K562 (cell line): ENCODE results near the gene THSD8. TPM values are rescaled to one million over a fixed set of nuclear protein-coding genes. Genes with fewer than 3 reads are reported as not detected.
A peak's percentile ranks its signal among the peaks of the same experiment; 100 is the strongest.

ENCODE experiments used
- ATF1 ChIP-seq, 2 experiments: fragments of 450-650 bp in 1 of 2; IDR thresholded peaks; 2 replicates each; pipeline ENCODE4 v1.6.1; 2016; ENCODE audit warnings: missing compliant biosample characterization in 1 of 2, missing genetic modification characterization in 1 of 2
- BACH1 ChIP-seq: fragments of 200-800 bp; sonication (Bioruptor generic); IDR thresholded peaks from 2 replicates; pipeline ENCODE4 v1.6.1; 2016; ENCODE audit warnings: missing genetic modification characterization, missing compliant biosample characterization
- ESRRB ChIP-seq: fragments of 250-450 bp; sonication (Bioruptor Pico); IDR thresholded peaks from 2 replicates; pipeline ENCODE4 v1.5.0; 2020; ENCODE audit warnings: mild to moderate bottlenecking, moderate library complexity, borderline replicate concordance
- HIVEP1 ChIP-seq: fragments of 250-450 bp; sonication (Bioruptor Pico); IDR thresholded peaks from 2 replicates; pipeline ENCODE4 v1.4.0; 2020; ENCODE audit warnings: mild to moderate bottlenecking
- HNRNPLL ChIP-seq: fragments of 200-400 bp; formaldehyde crosslinking; IDR thresholded peaks from 2 replicates; pipeline ENCODE4 v1.6.1; 2017; ENCODE audit warnings: low read length, low read depth, mild to moderate bottlenecking; ENCODE audit not compliant: poor library complexity, severe bottlenecking
- ILF3 ChIP-seq: fragments of 450-650 bp; IDR thresholded peaks from 2 replicates; pipeline ENCODE4 v1.6.1; 2018; ENCODE audit warnings: antibody characterized with exemption, mild to moderate bottlenecking, moderate library complexity, borderline replicate concordance
- KDM5B ChIP-seq: fragments of 200-600 bp; sonication (generic); IDR thresholded peaks from 2 replicates; pipeline ENCODE4 v1.6.1; 2012; ENCODE audit warnings: low read depth, mild to moderate bottlenecking, moderate library complexity, low read length, control low read depth, inconsistent platforms; ENCODE audit not compliant: insufficient replicate concordance
- KLF10 ChIP-seq: fragments of 250-450 bp; sonication (Bioruptor Pico); IDR thresholded peaks from 2 replicates; pipeline ENCODE4 v1.6.1; 2021; ENCODE audit warnings: matching md5 sums
- PHF21A ChIP-seq: fragments of 450-650 bp; IDR thresholded peaks from 2 replicates; pipeline ENCODE4 v1.6.1; 2017; ENCODE audit warnings: low read depth, borderline replicate concordance
- PML ChIP-seq: IDR thresholded peaks from 2 replicates; pipeline ENCODE4 v1.6.1; 2012; ENCODE audit warnings: low read length, inconsistent platforms
- SMAD3 ChIP-seq: fragments of 450-650 bp; formaldehyde crosslinking; conservative IDR thresholded peaks from 2 replicates; pipeline ENCODE4 v1.4.0; 2020; ENCODE audit warnings: mild to moderate bottlenecking
- SNRNP70 ChIP-seq: fragments of 200-400 bp; formaldehyde crosslinking; optimal IDR thresholded peaks from 2 replicates; pipeline ENCODE3; 2017; ENCODE audit warnings: low read depth, low read length
- SRSF3 ChIP-seq: fragments of 200-400 bp; formaldehyde crosslinking; IDR thresholded peaks from 2 replicates; pipeline ENCODE4 v1.6.1; 2016; ENCODE audit warnings: mild to moderate bottlenecking, low read length, moderate library complexity; ENCODE audit not compliant: insufficient read depth
- TCF7 ChIP-seq: sonication (generic); IDR thresholded peaks from 2 replicates; pipeline ENCODE4 v1.6.1; 2016; ENCODE audit warnings: antibody characterized with exemption, borderline replicate concordance
- ZNF507 ChIP-seq: conservative IDR thresholded peaks from 2 replicates; pipeline ENCODE4 v1.6.1; 2017; ENCODE audit warnings: missing genetic modification characterization, missing compliant biosample characterization
- polyA plus RNA-seq, 8 experiments: library from polyadenylated mRNA; depleted of rRNA in 4 of 8; stranded (reverse) in 5 of 8; unstranded in 3 of 8; fragments of >200 nt; fragmentation: Nextera tagmentation in 2 of 8; fragmentation: Illumina TruSeq in 1 of 8; extraction: Ambion mirVana in 2 of 8; extraction: Trizol in 1 of 8; gene quantifications; 2 replicates each; pipeline versions ENCODE4 v1.2.1 to v1.2.3, GENCODE V29; 2011 to 2014; ENCODE audit warnings: inconsistent platforms in 1 of 8, missing spikeins in 1 of 8
- total RNA-seq, 7 experiments: library from RNA; depleted of rRNA in 6 of 7; stranded (reverse); fragments of >200 nt in 6 of 7; fragmentation: Illumina TruSeq in 2 of 7; extraction: Trizol in 2 of 7; gene quantifications; 2 replicates each; pipeline versions ENCODE4 v1.2.1 to v1.2.3, GENCODE V29; 2011 to 2021; ENCODE audit warnings: low replicate concordance in 1 of 7
- TF ChIP-seq, protein P1 (sequence below): fragments of 250-450 bp; sonication (Bioruptor Pico); IDR thresholded peaks from 2 replicates; pipeline ENCODE4 v1.5.0; 2021
- TF ChIP-seq, protein P2 (sequence below): fragments of 250-450 bp; sonication (Bioruptor Pico); IDR thresholded peaks from 2 replicates; pipeline ENCODE4 v1.4.0; 2020
- TF ChIP-seq, protein P3 (sequence below): sonication (generic); formaldehyde crosslinking; IDR thresholded peaks from 2 replicates; pipeline ENCODE4 v1.8.1; 2023; ENCODE audit warnings: mild to moderate bottlenecking, missing genetic modification reagents
- TF ChIP-seq, protein P4 (sequence below), 2 experiments: fragments of 450-650 bp; conservative IDR thresholded peaks; 2 replicates each; pipeline ENCODE4 v1.6.1; 2017; ENCODE audit warnings: mild to moderate bottlenecking in 2 of 2, moderate library complexity in 2 of 2
- TF ChIP-seq, protein P5 (sequence below): sonication (generic); formaldehyde crosslinking; IDR thresholded peaks from 2 replicates; pipeline ENCODE4 v1.8.0; 2023; ENCODE audit warnings: mild to moderate bottlenecking, missing genetic modification reagents

THSD8 gene
- total and polyA plus RNA-seq, 9 of the 15 experiments (the other 6 are each of a cell fraction or from before 2014, with no cell fraction given): 8.4 to 42.4 (median 19.9) TPM; not detected in 2

DNA sequence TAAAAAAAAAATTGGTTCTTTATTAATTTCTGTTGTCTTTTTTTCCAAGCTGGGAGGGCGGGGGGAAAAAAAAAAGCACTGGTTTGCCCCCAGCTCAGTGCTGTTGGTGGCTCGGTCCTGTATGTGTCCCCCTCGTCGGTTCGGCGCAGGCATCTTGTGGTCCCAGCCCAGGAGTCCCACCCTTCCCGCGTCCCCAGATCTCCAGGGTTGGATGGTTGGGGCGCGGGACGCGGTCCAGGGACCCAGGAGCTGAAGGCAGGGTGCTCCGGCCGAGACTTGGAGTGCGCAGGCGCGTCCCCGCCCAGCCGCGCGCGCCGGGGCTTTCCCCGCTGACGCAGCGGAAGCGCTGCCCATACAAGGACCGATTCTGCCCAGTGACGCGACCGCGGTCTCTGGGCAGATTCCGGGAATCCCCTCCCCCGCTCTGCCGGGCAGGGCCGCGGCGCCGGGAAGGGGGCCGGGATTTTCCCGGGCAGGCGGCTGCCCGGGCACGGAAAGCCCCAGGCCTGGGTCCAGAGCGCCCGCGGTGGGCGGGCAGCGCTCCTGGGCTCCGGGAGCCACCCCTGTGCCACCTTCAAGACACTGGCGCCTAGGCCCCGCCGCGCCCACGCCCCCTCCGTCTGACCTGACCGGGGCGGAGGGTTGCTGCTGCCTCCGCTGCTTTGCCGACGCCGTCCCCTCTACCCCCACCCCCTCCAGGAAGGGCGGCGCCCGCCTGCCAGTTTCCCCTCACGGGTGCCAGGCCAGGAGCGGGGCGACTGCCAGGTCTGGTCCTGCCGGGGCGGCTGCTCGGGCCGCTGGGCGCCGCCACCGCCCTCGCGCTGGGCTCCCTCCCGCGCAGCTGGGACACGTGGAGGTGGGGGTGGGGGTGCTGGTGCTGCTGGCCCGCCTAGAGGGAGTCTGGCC lies 8.3 kb upstream of the THSD8 start (continued):
- TF ChIP-seq BACH1 (tag) (no peak), ESRRB (CRISPR knock-in tag) (no peak), PML (no peak; the same call in 1 of the 2 replicates), ATF1 (CRISPR knock-in tag; IDR thresholded peaks at IDR 0.05) (no peak; the same call in 1 of the 2 replicates), ATF1 (tag; IDR thresholded peaks at IDR 0.05) (peak; percentile 94), ZNF507 (tag) (no peak), SRSF3 (no peak), SMAD3 (0 out of 2 replicates have a peak, but pooled peaks have one; percentile 32), PHF21A (no peak), HIVEP1 (CRISPR knock-in tag) (peak; percentile 99), SNRNP70 (no peak), HNRNPLL (no peak), KLF10 (no peak), ILF3 (peak; percentile 83; the same call in 1 of the 2 replicates), TCF7 (no peak), KDM5B (peak; percentile 78)
- TF ChIP-seq, protein P1, sequence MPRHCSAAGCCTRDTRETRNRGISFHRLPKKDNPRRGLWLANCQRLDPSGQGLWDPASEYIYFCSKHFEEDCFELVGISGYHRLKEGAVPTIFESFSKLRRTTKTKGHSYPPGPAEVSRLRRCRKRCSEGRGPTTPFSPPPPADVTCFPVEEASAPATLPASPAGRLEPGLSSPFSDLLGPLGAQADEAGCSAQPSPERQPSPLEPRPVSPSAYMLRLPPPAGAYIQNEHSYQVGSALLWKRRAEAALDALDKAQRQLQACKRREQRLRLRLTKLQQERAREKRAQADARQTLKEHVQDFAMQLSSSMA (CRISPR knock-in tag): no peak
- TF ChIP-seq, protein P2, sequence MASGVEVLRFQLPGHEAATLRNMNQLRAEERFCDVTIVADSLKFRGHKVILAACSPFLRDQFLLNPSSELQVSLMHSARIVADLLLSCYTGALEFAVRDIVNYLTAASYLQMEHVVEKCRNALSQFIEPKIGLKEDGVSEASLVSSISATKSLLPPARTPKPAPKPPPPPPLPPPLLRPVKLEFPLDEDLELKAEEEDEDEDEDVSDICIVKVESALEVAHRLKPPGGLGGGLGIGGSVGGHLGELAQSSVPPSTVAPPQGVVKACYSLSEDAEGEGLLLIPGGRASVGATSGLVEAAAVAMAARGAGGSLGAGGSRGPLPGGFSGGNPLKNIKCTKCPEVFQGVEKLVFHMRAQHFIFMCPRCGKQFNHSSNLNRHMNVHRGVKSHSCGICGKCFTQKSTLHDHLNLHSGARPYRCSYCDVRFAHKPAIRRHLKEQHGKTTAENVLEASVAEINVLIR (CRISPR knock-in tag): peak; percentile 80
- TF ChIP-seq, protein P3, sequence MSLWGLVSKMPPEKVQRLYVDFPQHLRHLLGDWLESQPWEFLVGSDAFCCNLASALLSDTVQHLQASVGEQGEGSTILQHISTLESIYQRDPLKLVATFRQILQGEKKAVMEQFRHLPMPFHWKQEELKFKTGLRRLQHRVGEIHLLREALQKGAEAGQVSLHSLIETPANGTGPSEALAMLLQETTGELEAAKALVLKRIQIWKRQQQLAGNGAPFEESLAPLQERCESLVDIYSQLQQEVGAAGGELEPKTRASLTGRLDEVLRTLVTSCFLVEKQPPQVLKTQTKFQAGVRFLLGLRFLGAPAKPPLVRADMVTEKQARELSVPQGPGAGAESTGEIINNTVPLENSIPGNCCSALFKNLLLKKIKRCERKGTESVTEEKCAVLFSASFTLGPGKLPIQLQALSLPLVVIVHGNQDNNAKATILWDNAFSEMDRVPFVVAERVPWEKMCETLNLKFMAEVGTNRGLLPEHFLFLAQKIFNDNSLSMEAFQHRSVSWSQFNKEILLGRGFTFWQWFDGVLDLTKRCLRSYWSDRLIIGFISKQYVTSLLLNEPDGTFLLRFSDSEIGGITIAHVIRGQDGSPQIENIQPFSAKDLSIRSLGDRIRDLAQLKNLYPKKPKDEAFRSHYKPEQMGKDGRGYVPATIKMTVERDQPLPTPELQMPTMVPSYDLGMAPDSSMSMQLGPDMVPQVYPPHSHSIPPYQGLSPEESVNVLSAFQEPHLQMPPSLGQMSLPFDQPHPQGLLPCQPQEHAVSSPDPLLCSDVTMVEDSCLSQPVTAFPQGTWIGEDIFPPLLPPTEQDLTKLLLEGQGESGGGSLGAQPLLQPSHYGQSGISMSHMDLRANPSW (CRISPR knock-in tag): no peak
- TF ChIP-seq, protein P4, sequence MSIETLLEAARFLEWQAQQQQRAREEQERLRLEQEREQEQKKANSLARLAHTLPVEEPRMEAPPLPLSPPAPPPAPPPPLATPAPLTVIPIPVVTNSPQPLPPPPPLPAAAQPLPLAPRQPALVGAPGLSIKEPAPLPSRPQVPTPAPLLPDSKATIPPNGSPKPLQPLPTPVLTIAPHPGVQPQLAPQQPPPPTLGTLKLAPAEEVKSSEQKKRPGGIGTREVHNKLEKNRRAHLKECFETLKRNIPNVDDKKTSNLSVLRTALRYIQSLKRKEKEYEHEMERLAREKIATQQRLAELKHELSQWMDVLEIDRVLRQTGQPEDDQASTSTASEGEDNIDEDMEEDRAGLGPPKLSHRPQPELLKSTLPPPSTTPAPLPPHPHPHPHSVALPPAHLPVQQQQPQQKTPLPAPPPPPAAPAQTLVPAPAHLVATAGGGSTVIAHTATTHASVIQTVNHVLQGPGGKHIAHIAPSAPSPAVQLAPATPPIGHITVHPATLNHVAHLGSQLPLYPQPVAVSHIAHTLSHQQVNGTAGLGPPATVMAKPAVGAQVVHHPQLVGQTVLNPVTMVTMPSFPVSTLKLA (conservative IDR thresholded peaks at IDR 0.05): peak; percentile 82 to 92
- TF ChIP-seq, protein P5, sequence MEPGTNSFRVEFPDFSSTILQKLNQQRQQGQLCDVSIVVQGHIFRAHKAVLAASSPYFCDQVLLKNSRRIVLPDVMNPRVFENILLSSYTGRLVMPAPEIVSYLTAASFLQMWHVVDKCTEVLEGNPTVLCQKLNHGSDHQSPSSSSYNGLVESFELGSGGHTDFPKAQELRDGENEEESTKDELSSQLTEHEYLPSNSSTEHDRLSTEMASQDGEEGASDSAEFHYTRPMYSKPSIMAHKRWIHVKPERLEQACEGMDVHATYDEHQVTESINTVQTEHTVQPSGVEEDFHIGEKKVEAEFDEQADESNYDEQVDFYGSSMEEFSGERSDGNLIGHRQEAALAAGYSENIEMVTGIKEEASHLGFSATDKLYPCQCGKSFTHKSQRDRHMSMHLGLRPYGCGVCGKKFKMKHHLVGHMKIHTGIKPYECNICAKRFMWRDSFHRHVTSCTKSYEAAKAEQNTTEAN: no peak
